Adrenal gland (tissue), 5 donors: ENCODE data around the gene TRIM14.

ENCODE experiments used
- CTCF ChIP-seq, 6 experiments: fragments of 450-650 bp in 4 of 6; fragments of 200-600 bp in 2 of 6; sonication (generic) in 1 of 6; IDR thresholded peaks; 1 replicate in 5 of 6; 2 replicates in 1 of 6; pipeline versions ENCODE4 v1.5.1 to v1.8.0; 2016 to 2021; ENCODE audit warnings: antibody characterized with exemption in 6 of 6, mild to moderate bottlenecking in 2 of 6, moderate library complexity in 1 of 6
- POLR2A ChIP-seq, 2 donors: fragments of 450-650 bp; IDR thresholded peaks; one replicate each; pipeline ENCODE4 v1.6.1; 2017; ENCODE audit warnings: antibody characterized with exemption in 2 of 2, mild to moderate bottlenecking in 2 of 2, moderate library complexity in 1 of 2
- donor health status: DM: no; HTN: no; CAD: no.

GRCh38 chr9:98047002-98047401 is 72.0 kb downstream of the TRIM14 start:
- no peak for TF ChIP-seq CTCF (IDR thresholded peaks at IDR 0.05)
- no peak for TF ChIP-seq POLR2A (IDR thresholded peaks at IDR 0.05)
